Measurements from ENCODE around the gene OR2F1. TPM values are rescaled to one million over a fixed set of nuclear protein-coding genes. Genes with fewer than 3 reads are reported as not detected.

The OR2F1 gene
- polyA plus RNA-seq (ENCODE audit: insufficient read length in 4 of 4): under 1 TPM in 1 of 4 donors, not detected in 3; 0.06 TPM

GRCh38 chr7:143954544-143954943 is at the start of gene OR2F1:
TSS of gene OR2F1 (plus strand) at chr7:143954844. CDS start at chr7:143959971, 5,127 bp downstream.
- DNase-seq (ENCODE audit: low read depth in 4 of 4, low spot score in 3 of 4): no peak

- DNase-seq (ENCODE audit: low read depth in 4 of 4, low spot score in 3 of 4): no peak
These were observed 49.1 kb upstream of the OR2F1 start for GRCh38 chr7:143905509-143905908.

GRCh38 chr7:143906151-143906550 is 48.5 kb upstream of the OR2F1 start:
- DNase-seq (ENCODE audit: low read depth in 4 of 4, low spot score in 3 of 4): no peak

- no peak for DNase-seq (ENCODE audit: low read depth in 4 of 4, low spot score in 3 of 4)
These were observed 47.7 kb upstream of the OR2F1 start for GRCh38 chr7:143906895-143907294.

GRCh38 chr7:143908120-143908519 is 46.5 kb upstream of the OR2F1 start:
- no peak for DNase-seq (ENCODE audit: low read depth in 4 of 4, low spot score in 3 of 4)

GRCh38 chr7:143909863-143910262 is 44.8 kb upstream of the OR2F1 start:
- no peak for DNase-seq (ENCODE audit: low read depth in 4 of 4, low spot score in 3 of 4)

GRCh38 chr7:143910473-143911248 is 44.0 kb upstream of the OR2F1 start:
- DNase-seq (ENCODE audit: low read depth in 4 of 4, low spot score in 3 of 4): no peak

GRCh38 chr7:143913945-143914615 is 40.6 kb upstream of the OR2F1 start:
- no peak for DNase-seq (ENCODE audit: low read depth in 4 of 4, low spot score in 3 of 4)

GRCh38 chr7:143914938-143915652 is 39.5 kb upstream of the OR2F1 start:
- DNase-seq (ENCODE audit: low read depth in 4 of 4, low spot score in 3 of 4): no peak

GRCh38 chr7:143924851-143925250 is 29.8 kb upstream of the OR2F1 start:
- no peak for DNase-seq (ENCODE audit: low read depth in 4 of 4, low spot score in 3 of 4)

GRCh38 chr7:143929224-143929920 is 25.3 kb upstream of the OR2F1 start:
- DNase-seq (ENCODE audit: low read depth in 4 of 4, low spot score in 3 of 4): no peak

- no peak for DNase-seq (ENCODE audit: low read depth in 4 of 4, low spot score in 3 of 4)
These were observed 22.9 kb upstream of the OR2F1 start for GRCh38 chr7:143931739-143932138.

- no peak for DNase-seq (ENCODE audit: low read depth in 4 of 4, low spot score in 3 of 4)
These were observed 19.9 kb upstream of the OR2F1 start, which contains the start of gene OR2F2 for GRCh38 chr7:143934526-143935325. TSS of gene OR2F2 (plus strand) at chr7:143935233. CDS start at chr7:143935233, 0 bp downstream.

- no peak for DNase-seq (ENCODE audit: low read depth in 4 of 4, low spot score in 3 of 4)
These were observed 18.3 kb upstream of the OR2F1 start for GRCh38 chr7:143936087-143937009.

- DNase-seq (ENCODE audit: low read depth in 4 of 4, low spot score in 3 of 4): no peak
These were observed 16.0 kb upstream of the OR2F1 start for GRCh38 chr7:143938379-143939243.

GRCh38 chr7:143945423-143945822 is 9.2 kb upstream of the OR2F1 start:
- DNase-seq (ENCODE audit: low read depth in 4 of 4, low spot score in 3 of 4): no peak

GRCh38 chr7:143947111-143947510 is 7.5 kb upstream of the OR2F1 start:
- no peak for DNase-seq (ENCODE audit: low read depth in 4 of 4, low spot score in 3 of 4)

- no peak for DNase-seq (ENCODE audit: low read depth in 4 of 4, low spot score in 3 of 4)
These were observed 5.9 kb upstream of the OR2F1 start for GRCh38 chr7:143948733-143949132.

All from right renal pelvis (tissue), 4 donors.